HK-2 (cell line): Measurements from ENCODE around the gene HADHB.
"Not testable (repeated sequence)": the region's sequence is repeated elsewhere in the genome, so short reads cannot be mapped to it uniquely, and the experiment has no call there.

Source experiments
- DNase-seq: peaks from one replicate; pipeline ENCODE4 v3.0.0-alpha.2; 2018; ENCODE audit not compliant: unreplicated experiment

The HADHB gene

DNA sequence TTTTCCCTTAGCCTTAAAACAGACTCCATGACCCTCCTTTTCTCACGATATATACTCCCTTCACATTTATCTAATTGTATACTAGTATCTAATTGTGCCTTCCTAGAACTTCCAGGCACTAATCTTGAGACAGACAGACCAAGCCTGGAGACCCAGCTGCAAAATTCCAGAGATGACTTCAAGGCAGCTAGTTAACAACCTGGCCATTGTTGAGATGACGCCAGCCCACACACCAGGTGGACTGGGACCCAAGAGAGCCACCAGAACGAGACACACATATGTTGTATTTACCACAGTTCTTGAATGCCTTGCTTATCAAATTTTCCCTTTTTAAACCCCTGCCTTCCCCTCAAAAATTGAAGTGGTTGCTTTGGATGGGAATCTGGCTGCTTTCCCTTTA is 52.3 kb downstream of the HADHB start:
- no peak for DNase-seq

GRCh38 chr2:26298286-26298637 is 53.5 kb downstream of the HADHB start:
- no peak for DNase-seq

- no peak for DNase-seq
These were observed 54.1 kb downstream of the HADHB start for GRCh38 chr2:26298638-26299393.

- no peak for DNase-seq
These were observed 54.8 kb downstream of the HADHB start for GRCh38 chr2:26299471-26300101.

GRCh38 chr2:26300234-26300925 is 55.6 kb downstream of the HADHB start:
- no peak for DNase-seq

GRCh38 chr2:26302846-26303245 is 58.1 kb downstream of the HADHB start:
- no peak for DNase-seq

GRCh38 chr2:26305094-26305493 is 60.4 kb downstream of the HADHB start:
- not testable (repeated sequence) for DNase-seq

- DNase-seq = no peak
These were observed 60.8 kb downstream of the HADHB start for GRCh38 chr2:26305540-26305939.

DNA sequence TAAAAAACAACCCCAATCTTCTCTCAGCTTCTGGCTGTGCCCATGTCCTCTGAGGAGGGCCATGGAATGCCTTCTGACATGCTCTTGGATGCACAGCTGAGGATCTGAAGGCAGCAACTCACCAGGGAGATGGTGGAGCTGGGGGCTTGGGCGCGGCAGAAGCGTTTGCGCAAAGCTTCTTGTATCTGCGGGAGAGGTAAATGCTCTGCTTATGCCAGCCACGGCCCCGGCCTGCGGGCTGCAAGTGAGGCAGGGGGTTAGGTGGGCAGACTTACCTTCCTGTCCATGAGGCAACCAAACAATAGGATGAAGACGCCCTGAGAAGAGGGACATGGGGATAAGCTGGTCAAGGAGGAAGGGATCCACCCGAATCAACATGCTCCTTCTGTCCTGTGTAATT is 65.2 kb downstream of the HADHB start:
- DNase-seq = no peak

DNA sequence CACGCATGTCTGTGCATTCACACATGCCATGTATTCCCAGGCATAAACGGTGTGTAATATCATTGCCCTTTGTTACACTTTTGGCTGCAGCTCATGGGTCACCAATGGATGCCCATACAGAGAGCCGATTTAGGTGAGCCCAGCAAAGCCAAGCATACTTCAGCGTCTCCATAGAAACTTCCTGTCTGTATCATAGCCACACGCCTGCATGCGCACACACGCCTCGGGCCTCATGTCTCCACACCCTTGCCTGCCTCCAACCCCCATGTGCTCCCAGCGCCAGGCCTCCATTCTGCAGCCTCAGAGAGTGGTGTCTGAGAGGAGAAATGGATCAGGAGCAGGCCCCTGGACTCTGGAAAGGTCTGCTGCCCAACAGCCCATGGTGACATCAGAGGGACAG is 67.7 kb downstream of the HADHB start:
- DNase-seq = no peak

GRCh38 chr2:26313446-26313845 is 68.7 kb downstream of the HADHB start:
- no peak for DNase-seq

- DNase-seq = no peak
These were observed 69.5 kb downstream of the HADHB start for GRCh38 chr2:26314243-26314642.

- no peak for DNase-seq
These were observed 71.3 kb downstream of the HADHB start for GRCh38 chr2:26316041-26316440.

DNA sequence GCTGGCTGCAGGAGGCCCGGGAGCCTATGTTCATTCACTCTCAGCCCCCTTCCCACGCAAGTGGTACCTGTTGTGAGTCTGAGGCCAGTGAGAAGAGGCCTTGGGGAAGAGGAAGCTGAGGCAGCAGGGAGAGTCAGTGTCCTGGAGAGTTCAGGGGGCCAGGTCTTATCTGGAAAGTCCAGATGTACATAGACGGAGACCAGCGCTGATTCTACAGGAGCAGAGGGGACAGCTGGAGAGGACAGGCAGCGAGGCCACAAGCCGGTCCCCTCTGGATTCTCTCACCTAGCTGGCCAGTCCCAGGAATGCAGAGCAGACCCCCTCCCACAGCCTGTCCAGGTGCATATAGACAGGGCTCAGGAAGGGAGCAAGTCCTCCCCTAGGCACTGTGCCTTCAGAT is 72.1 kb downstream of the HADHB start:
- no peak for DNase-seq

DNA sequence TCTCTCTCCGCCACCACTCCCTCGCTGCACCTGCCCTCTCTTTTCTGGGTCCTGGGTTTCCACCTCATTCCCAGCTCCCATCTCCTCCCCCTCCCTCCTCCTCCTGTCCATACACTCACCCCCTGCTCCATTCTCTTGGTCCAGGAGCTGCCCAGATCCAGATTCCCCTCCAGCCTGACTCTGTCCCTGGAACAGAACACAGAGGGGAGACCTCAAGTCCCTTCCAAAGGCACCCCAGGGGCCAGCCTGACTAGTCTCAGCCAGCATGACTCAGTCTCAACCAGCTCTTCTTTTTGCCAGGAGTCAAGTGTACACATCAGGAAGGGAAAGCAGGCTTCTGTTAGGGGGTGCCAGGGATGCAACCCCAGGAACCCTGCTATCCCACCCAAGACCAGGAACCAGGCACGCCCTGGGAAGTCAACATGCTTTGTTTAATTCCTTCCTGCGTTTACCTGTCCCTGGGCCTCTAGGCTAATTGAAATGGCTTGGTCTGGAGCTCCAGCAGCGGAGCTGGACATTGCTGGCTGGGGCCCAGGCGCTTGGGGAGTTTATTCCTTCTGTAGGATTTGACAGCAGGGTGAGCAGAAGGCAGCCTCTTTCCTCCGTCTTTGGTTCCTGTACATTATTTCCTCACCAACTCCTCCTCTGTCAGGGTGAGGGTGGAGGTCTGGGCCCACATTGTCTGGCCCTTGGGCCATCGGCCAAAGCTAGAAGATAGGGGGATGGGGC is 72.8 kb downstream of the HADHB start:
- no peak for DNase-seq

GRCh38 chr2:26318950-26319349 is 74.2 kb downstream of the HADHB start:
- no peak for DNase-seq

DNA sequence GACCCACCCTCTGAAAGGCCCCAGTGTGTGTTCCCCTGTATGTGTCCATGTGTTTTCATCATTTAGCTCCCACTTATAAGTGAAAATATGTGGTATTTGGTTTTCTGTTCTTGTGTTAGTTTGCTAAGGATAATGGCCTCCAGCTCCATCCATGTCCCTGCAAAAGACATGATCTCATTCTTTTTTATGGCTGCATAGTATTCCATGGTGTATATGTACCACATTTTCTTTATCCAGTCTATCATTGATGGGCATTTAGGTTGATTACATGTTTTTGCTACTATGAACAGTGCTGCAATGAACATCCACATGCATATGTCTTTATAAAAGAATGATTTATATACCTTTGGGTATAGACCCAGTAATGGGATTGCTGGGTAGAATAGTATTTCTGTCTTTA is 79.7 kb downstream of the HADHB start:
- DNase-seq = not testable (repeated sequence)

- DNase-seq = no peak
These were observed 80.2 kb downstream of the HADHB start for GRCh38 chr2:26324903-26325302.

DNA sequence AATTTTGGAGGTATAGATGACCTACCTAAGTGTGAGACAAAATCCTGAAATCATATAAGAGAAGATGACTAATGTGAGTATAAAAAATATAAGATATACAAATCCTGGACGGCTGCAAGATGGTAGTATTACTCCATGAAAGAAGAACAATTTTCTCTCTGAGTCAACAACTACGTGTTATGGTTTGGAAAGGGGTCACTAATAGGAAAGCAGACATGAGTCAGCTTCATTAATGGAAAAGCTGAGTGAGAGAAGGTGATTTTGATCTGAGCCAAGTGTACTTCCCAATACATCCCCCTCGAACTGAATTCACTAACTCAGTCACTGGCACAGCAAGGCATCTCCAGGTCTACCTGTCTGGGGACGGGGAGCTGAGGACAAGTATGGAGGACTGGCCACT is 81.1 kb downstream of the HADHB start:
- no peak for DNase-seq

DNA sequence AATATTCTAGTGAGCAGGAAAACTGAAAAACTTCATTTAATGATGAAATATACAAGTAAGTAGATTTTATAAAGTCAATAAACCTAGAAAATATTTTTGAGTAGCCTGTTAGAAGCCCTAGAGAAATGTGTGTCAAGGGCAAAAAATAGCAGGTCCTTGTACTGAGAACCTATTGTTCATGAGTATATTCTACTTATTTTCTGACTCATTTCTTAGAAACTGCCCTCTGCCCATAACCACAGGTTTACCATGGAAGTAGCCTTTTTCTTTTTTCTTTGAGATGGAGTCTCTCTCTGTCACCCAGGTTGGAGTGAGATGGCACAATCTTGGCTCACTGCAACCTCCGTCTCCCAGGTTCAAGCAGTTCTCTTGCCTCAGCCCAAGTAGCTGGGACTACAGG is 81.8 kb downstream of the HADHB start:
- DNase-seq = no peak

- no peak for DNase-seq
These were observed 82.8 kb downstream of the HADHB start for GRCh38 chr2:26327291-26328272.
